Panc1 (cell line): ENCODE data around the gene CORO7. TPM values are rescaled to one million over a fixed set of nuclear protein-coding genes. Genes with fewer than 3 reads are reported as not detected.

Experiments used
- ATAC-seq: fragments of 200-7000 bp; cut with Tn5 transposase; 2 replicates; pipeline ENCODE4 v1.9.1; 2020; ENCODE audit warnings: mild to moderate bottlenecking, moderate library complexity
- BruUV-seq: library from RNA; stranded (reverse); fragments of 400-500 nt; replicated peaks from 2 replicates; lab custom pipeline; 2021; lab: Mats Ljungman, UMichigan
- CTCF ChIA-PET: fragments of 300-600 bp; sonication (Branson Sonifier 250); formaldehyde crosslinking; loops from one replicate; lab custom pipeline; 2022; ENCODE audit warnings: antibody characterized with exemption; lab: Charles Lee
- POLR2A ChIA-PET: fragments of 300-600 bp; sonication (Branson Sonifier 250); formaldehyde crosslinking; loops from one replicate; lab custom pipeline; 2022; ENCODE audit warnings: antibody characterized with exemption; lab: Charles Lee
- DNase-seq: peaks from one replicate; pipeline ENCODE4 v3.0.0-alpha.2; 2010; ENCODE audit warnings: low read depth, low spot score
- H3K27ac ChIP-seq: 2 replicates; pipeline ENCODE4 v1.5.1; 2011; ENCODE audit warnings: mild to moderate bottlenecking, low read length, inconsistent platforms
- H3K27me3 ChIP-seq: fragments of 200-500 bp; sonication (Bioruptor generic); 2 replicates; pipeline ENCODE4 v1.6.0; 2014; ENCODE audit warnings: low read length, inconsistent platforms; ENCODE audit not compliant: control insufficient read depth, insufficient read depth
- H3K36me3 ChIP-seq: fragments of 200-500 bp; sonication (Bioruptor generic); 2 replicates; pipeline ENCODE4 v1.5.1; 2014; ENCODE audit warnings: inconsistent platforms, mild to moderate bottlenecking, low read length, moderate library complexity; ENCODE audit not compliant: control insufficient read depth, insufficient read depth
- H3K4me1 ChIP-seq: 2 replicates; pipeline ENCODE4 v1.5.1; 2011; ENCODE audit warnings: inconsistent platforms, mild to moderate bottlenecking, low read length, moderate library complexity; ENCODE audit not compliant: control insufficient read depth, insufficient read depth
- H3K4me3 ChIP-seq, 2 experiments: 2 replicates each; pipeline ENCODE4 v1.5.1; 2011 to 2012; ENCODE audit warnings: low read depth in 2 of 2, low read length in 2 of 2, mild to moderate bottlenecking in 2 of 2, inconsistent platforms in 1 of 2, moderate library complexity in 1 of 2
- H3K9me3 ChIP-seq: fragments of 200-500 bp; sonication (Bioruptor generic); 2 replicates; pipeline ENCODE4 v1.5.1; 2014; ENCODE audit warnings: low read depth, mild to moderate bottlenecking, inconsistent platforms, low read length, moderate library complexity; ENCODE audit not compliant: control insufficient read depth, insufficient read depth
- CTCF ChIP-seq: fragments of 450-650 bp; IDR thresholded peaks from 2 replicates; pipeline ENCODE4 v1.5.1; 2017; ENCODE audit warnings: mild to moderate bottlenecking
- POLR2AphosphoS5 ChIP-seq: IDR thresholded peaks from 2 replicates; pipeline ENCODE4 v1.6.1; 2012; ENCODE audit warnings: mild to moderate bottlenecking, low read depth, low read length, moderate library complexity
- REST ChIP-seq, 2 experiments: IDR thresholded peaks; 2 replicates each; pipeline ENCODE4 v1.6.1; 2011 to 2012; ENCODE audit warnings: low read depth in 2 of 2, control low read depth in 1 of 2, low read length in 1 of 2, mild to moderate bottlenecking in 1 of 2, moderate library complexity in 1 of 2; ENCODE audit not compliant: insufficient read depth in 1 of 2
- SIN3A ChIP-seq: IDR thresholded peaks from 2 replicates; pipeline ENCODE4 v1.6.1; 2012; ENCODE audit warnings: low read depth, mild to moderate bottlenecking, low read length, moderate library complexity, borderline replicate concordance; ENCODE audit not compliant: insufficient read depth
- TCF7L2 ChIP-seq: IDR thresholded peaks from 2 replicates; pipeline ENCODE4 v1.6.1; 2011; ENCODE audit warnings: mild to moderate bottlenecking, low read depth, low read length, inconsistent platforms
- in situ Hi-C: cut with HindIII; loops from 2 replicates; pipeline ENCODE4 v1.10.0; 2016; ENCODE audit warnings: low sequenced_read_pairs, low pct_unique_long_range_greater_than_20kb
- intact Hi-C: fragments of 100-400 bp; cut with micrococcal nuclease; formaldehyde crosslinking; loops from one replicate; pipeline ENCODE4 v1.10.0; 2022; ENCODE audit not compliant: unreplicated experiment
- total RNA-seq: library from RNA; stranded (reverse); gene quantifications from one replicate; pipeline ENCODE4 v1.2.1, GENCODE V29; 2021; ENCODE audit not compliant: unreplicated experiment

The CORO7 gene
- total RNA-seq, 1 experiment from 2014 or later: 37.5 TPM

- intact Hi-C loops: no loop called here
Measured at GRCh38 chr16:4332083-4332482, 84.3 kb downstream of the CORO7 start.

GRCh38 chr16:4330277-4330874 is 86.0 kb downstream of the CORO7 start:
- H3K36me3 ChIP-seq: peaks cover 2% of the 10 kb centered on the region; the same call in 1 of the 2 replicates
- ChIA-PET POLR2A (no interaction called here), CTCF (interaction anchor here (0.8 to 1.3 kb wide), 4 partner anchors 40 to 76 kb away, joined by 3 to 7 read pairs (median 5); no protein-coding TSS in a partner anchor)
- in situ Hi-C loops: no loop called here
- ATAC-seq (peak; percentile 83), DNase-seq (no peak)
- no peak for TF ChIP-seq REST (IDR thresholded peaks at IDR 0.05; ENCODE audit: insufficient read depth in 1 of 2, low read depth in 2 of 2, low read length in 1 of 2)
- no peak; the same call in 1 of the 2 replicates for TF ChIP-seq POLR2AphosphoS5
- TF ChIP-seq TCF7L2: no peak
- peak; percentile 98 for TF ChIP-seq CTCF
- no peaks in the 10 kb centered on the region for H3K9me3 ChIP-seq
- H3K27ac ChIP-seq: peak overlapping the region; percentile 79
- TSS peak; percentile 37 for BruUV-seq
- intact Hi-C loops: loop anchor here (1.0 kb wide), 1 partner anchor 42 kb away; no protein-coding TSS in a partner anchor
- H3K4me3 ChIP-seq: no peak overlapping the region
- no peaks in the 10 kb centered on the region for H3K27me3 ChIP-seq
- peaks cover 49% of the 10 kb centered on the region for H3K4me1 ChIP-seq

More at GRCh38 chr16:4332083-4332482, 84.3 kb downstream of the CORO7 start:
- H3K9me3 ChIP-seq: no peaks in the 10 kb centered on the region
- peaks cover 36% of the 10 kb centered on the region for H3K4me1 ChIP-seq
- H3K4me3 ChIP-seq: no peak overlapping the region
- H3K27me3 ChIP-seq: no peaks in the 10 kb centered on the region
- peaks cover 2% of the 10 kb centered on the region; the same call in 1 of the 2 replicates for H3K36me3 ChIP-seq
- POLR2A ChIA-PET: no interaction called here
- ATAC-seq (no peak), DNase-seq (no peak)
- no TSS peak for BruUV-seq
- CTCF ChIA-PET: interaction anchor here (0.6 to 1.0 kb wide), 2 partner anchors 32 to 43 kb away, joined by 3 to 9 read pairs; no protein-coding TSS in a partner anchor
- no peak overlapping the region for H3K27ac ChIP-seq
- in situ Hi-C loops: no loop called here
- TF ChIP-seq POLR2AphosphoS5: no peak
- TF ChIP-seq REST (IDR thresholded peaks at IDR 0.05; ENCODE audit: insufficient read depth in 1 of 2, low read depth in 2 of 2, low read length in 1 of 2): no peak
- TF ChIP-seq TCF7L2: no peak
- no peak for TF ChIP-seq SIN3A
- no peak for TF ChIP-seq CTCF
